T-helper 2 cell treated with Interferon-gamma antibody and Interleukin-4, amounts not matched to agents 100 ng/mL and 5 ng/mL, for 36 hours (primary cell): ENCODE data around the gene SLC35G3. TPM values are rescaled to one million over a fixed set of nuclear protein-coding genes. Genes with fewer than 3 reads are reported as not detected.
"Not testable (repeated sequence)": the region's sequence is repeated elsewhere in the genome, so short reads cannot be mapped to it uniquely, and the experiment has no call there.

Experiments used
- intact Hi-C: fragments of 100-400 bp; cut with micrococcal nuclease; formaldehyde crosslinking; loops from one replicate; pipeline ENCODE4 v1.15.1; 2023
- total RNA-seq: library from RNA; stranded (reverse); gene quantifications from 2 replicates; pipeline ENCODE4 v1.2.3, GENCODE V29; 2022

The SLC35G3 gene
- not detected in 2 replicates for total RNA-seq

DNA sequence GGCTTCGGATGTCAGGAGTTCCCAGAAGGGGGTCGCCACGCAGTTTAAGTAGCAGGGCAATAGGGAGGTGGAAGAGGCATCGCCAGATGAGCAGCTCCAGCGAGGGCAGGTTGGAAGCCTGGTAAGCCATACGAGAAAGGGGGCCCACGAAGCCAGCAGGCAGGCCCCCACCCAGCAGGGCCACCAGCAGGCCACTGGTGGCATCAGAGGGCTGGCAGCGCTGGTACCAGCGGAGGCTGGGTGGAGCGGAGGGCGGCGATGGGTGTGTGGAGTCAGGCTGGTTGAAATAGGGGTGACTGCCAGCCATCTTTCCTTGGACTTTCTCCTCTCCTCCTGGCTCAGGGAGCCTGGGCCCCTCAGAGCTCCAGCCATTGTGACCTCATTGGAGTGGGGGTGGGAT is at the start of gene SLC35G3:
TSS of gene SLC35G3 (minus strand) at position 393 of the 400 bp plus-strand sequence. CDS start at position 307, 86 bp downstream.
- intact Hi-C loops: not testable (repeated sequence)

DNA sequence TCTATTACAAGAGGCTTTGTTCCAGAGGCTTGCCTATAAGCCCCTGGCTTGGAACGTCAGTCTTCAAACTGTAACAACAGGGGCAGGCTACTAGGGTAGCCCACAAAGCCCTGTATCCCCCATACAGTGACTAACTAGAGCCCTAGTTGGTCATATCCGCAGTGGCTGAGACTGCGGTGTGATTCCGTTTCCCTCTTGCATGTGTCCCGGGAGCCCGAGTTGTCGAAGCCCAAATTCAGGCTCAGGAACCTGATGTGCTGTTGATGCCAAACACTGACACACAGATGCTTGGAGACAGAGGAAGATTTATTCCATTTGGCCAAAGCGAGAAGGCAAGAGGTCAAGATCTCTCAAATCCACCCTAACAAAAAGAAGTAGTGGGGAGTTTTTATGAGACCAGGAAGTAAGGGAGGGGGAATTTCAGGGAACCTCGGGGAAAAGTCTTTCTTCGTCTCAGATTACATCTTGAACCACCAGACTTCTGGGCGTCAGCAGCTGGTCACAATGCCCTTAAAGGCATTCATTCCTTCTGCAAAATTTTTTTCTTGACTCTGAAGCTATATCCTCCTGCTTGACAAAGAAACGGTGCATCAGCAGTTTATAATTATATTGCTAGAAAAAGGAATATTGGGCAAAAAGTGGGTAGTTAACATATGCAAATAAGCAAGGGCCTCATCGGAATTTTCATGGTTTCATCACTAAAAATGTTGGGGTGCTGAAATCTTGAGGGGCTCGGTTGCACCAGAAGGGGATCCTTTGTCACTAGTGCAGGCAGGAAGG is 49.6 kb upstream of the SLC35G3 start:
- intact Hi-C loops: loop anchor here (1.0 to 2.0 kb wide), 5 partner anchors 69 to 335 kb away; partner anchors contain the start of genes PEX12, SLFN11, SLFN12 and SLFN12L

DNA sequence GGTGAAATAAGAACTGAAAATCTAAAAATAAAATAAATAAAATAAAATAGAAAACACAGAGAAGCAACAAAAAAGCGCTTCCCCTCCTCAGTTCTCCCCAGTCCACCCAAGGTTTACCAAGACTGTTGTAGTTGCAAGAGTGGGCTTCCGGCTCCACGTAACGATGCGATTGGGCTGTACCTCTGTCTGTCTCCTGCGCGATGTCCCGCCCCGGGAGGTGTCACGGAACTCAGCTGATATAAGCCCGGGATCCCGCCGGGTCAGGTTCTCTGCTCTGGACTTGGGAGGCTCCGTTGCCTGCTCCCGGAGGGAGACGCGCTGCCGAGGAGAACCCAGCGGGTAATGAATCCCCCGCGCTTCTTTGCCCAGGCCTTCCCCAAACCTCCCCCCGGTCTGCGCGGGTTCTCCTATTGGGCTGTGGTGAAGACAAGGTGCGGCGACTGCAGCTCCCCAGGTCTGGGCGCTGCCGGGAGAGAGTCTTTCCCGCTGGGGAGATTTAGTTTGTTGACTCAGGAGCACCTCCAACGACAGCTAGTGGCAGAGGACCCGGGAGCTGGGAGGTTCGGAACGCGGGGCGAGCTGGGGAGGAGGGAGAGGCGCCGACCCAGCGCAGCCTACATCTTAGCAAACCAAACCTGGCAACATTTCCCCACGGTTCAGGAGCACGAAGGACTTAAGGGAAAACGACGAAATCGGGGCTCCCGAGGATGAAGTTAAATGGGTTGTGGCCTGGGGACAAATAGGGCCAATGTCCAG is 48.8 kb upstream of the SLC35G3 start, which contains the start of gene SLFN5:
TSS of gene SLFN5 (plus strand) at position 268 of the 756 bp plus-strand sequence. CDS start 15,619 bp downstream, outside the sequence.
- intact Hi-C loops: loop anchor here (1.0 to 2.0 kb wide), 11 partner anchors 25 to 345 kb away; partner anchors contain the start of genes LIG3, PEX12, SLFN11 and SLFN12

DNA sequence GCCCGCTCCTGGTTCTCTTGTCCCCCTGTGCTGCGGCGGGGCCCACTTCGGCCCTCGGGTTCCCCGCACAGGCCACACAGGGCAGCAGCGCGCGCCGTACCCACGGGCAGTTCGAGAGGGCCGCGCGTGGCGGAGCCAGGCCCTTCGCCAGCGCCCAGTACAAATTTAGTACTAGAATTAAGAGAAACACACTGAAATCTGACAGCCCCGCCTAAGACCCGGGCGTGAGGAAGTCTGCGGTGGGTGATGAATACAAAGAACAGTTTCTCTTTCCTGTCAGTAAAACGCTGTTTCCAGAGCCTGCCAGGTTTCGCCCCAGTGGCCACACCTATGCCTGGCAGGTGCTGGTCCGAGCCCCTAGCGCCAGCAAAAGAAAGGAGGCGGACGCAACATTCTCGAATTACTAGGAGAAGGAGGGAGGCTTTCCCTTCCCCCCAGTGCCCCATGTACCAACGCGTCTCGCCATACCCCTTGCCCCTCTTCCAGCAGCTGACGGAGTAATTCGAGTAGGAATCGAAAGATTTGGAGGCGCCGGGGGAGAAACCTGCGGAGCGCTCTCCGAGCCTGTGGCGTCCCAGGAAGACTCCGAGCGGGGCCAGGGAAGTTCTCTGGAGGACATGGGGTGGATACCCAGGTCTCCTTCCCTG is 48.1 kb upstream of the SLC35G3 start:
- intact Hi-C loops: loop anchor here (1.0 to 2.0 kb wide), 10 partner anchors 24 to 346 kb away; partner anchors contain the start of genes LIG3, PEX12, SLFN11 and SLFN12

DNA sequence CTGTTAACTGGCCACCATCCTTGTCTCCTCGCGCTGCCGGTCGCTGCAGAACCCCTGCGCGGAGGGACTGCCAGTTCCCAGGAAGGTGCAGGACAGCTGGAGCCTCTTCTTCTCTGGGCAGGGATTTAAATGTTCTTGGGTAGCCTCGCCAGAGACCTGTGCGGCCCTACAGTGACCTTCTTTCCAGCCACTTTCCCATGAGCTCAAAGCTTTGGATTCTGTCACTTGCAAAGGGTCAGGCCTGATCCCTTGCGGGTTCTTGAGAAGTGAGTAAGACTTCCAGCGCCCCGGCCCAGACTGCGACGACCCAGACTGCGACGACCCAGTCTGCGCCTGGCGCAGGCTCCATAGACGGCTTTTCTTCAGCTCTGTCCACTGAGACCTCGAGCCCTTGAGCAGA is 47.3 kb upstream of the SLC35G3 start:
- intact Hi-C loops: no loop called here

DNA sequence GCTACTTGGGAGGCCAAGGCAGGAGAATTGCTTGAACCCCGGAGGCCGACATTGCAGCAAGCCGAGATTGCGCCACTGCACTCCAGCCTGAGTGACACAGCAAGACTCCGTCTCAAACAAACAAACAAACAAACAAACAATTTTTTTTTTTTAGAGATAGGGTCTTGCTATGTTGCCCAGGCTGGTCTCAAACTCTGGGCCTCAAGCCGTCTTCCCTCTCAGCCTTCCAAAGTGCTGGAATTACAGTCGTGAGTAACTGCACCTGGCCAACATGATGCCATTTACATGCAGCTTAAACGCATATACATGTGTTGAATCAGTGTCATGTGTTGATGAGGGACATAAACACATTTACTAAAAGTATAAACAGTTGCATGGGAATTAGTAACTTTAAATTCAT is 46.7 kb upstream of the SLC35G3 start:
- intact Hi-C loops: no loop called here

DNA sequence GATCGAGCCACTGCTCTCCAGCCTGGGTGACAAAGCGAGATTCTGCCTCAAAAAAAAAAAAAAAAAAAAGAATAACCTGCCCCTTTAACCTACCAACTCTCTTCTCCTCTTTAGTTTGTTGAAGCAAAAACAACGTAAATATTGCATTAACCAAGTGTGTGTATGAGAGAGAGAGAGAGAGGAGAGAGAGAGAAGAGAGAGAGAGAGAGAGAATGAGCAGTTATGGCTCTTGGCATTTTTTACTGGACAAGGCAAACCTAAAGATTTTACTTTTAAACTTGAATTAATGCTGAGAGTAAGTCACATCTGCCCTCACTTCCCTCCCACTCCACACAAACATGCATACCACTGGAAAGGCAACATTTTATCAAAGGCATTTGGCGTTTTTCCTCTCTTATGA is 45.6 kb upstream of the SLC35G3 start:
- intact Hi-C loops: no loop called here

DNA sequence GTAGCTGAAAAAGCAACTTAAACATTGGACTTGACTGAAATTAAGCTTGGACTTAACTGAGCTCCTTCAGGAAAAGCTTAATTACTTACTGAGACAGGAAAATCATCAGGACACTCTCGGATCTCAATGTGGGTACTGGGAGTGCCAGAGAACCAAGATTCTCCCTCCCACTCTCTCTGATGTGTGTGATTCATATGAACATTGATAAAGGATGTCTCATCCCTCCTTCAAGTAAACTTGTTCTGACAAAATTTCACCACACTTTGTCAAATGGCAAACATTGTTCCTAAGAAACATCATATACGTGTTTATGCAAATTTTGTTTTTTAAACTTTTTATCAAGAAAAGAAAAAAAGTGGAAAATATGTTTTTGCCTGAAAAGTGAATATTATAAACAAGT is 44.6 kb upstream of the SLC35G3 start:
- intact Hi-C loops: no loop called here

DNA sequence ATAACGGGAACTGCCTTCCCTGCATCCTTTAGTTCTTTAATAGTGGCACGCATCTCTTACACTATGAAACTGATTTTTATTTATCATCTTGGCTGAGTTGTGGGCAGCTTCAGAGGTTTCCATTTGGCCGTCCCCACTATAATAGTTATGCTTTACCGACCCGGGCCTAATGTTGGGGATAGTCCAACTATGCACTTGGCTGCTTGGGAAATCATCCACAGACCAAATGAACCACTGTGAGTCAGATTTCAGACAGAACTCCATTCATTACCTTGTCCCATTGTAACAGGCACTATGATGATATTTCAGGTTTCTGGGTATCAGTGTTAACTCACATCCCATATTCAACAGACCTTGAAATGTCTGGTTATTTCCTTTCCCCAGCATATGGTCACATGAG is 42.6 kb upstream of the SLC35G3 start:
- intact Hi-C loops: no loop called here

DNA sequence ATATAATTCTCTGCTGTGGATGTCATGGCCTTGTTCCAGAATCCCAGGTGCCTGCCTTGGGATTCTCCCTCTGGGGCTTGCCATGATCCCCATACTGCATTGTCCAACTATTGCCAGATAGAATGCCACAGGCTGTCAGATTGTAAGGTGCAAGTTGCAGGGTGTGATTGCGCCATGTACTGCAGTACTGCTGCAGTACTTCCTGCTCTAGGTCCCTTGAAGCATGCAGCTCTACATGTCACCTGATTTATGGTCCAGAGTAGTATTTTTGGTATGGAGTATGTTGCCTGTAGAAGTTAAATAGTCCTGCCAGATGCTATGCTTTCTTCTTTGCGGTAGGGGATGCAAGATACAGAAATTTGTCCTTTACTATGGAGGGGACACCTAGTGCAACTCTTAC is 41.7 kb upstream of the SLC35G3 start:
- intact Hi-C loops: no loop called here

DNA sequence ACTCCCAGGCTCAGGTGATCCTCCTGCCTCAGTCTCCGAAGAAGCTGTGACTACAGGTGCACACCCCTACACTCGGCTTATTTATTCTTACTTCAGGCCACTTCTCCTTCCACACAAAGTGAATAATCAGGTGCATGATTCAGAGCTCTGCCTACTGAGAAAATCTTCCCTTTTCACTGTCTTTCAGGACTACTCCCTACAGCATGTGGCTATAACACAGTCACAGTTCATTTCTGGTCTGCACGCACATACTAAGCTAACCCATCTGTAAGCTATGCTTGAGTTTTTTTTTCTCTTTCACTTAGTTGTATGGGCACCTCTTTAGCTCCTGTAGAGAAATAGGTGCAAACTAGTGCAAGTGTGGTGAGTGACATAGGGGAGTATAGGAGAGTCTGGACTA is 41.1 kb upstream of the SLC35G3 start:
- intact Hi-C loops: no loop called here

DNA sequence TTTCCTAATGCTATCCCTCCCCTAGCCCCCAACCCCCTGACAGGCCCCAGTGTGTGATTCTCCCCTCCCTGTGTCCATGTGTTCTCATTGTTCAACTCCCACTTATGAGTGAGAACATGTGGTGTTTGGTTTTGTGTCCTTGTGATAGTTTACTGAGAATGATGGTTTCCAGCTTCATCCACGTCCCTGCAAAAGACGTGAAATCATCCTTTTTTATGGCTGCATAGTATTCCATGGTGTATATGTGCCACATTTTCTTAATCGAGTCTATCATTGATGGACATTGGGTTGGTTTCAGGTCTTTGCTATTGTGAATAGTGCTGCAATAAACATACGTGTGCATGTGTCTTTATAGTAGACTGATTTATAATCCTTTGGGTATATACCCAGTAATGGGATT is 40.1 kb upstream of the SLC35G3 start:
- intact Hi-C loops: not testable (repeated sequence)

DNA sequence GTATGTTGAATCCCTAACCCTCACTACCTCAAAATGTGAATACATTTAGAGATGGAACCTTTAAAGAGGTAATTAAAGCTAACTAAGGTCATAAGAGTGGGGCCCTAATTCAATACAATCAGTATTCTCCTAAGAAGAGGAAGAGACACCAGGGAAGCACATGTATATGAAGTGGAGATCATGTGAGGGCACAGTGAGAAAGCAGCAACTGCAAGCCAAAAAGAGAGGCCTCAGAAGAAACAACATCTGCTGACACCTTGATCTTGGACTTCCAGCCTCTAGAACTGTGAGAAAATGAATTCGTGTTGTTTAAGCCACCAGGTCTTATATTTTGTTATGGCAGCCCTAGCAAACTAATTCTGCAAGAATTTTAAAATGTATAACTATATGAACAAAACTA is 35.4 kb upstream of the SLC35G3 start:
- intact Hi-C loops: no loop called here

DNA sequence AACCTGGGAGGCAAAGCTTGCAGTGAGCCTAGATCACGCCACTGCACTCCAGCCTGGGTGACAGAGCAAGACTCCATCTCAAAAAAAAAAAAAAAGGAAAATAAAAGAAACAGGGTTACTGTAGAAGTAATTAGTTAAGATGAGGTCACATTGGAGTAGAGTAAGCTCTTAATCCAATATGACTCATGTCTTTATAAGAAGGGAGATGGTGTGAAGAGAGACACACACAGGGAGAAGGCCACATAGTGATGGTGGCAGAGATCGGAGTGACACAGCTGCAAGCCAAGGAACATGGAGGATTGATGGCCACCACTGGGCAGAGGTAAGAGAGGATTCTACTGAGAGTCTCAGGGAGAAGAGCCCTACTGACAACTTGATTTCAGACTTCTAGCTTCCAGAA is 33.4 kb upstream of the SLC35G3 start:
- intact Hi-C loops: no loop called here

DNA sequence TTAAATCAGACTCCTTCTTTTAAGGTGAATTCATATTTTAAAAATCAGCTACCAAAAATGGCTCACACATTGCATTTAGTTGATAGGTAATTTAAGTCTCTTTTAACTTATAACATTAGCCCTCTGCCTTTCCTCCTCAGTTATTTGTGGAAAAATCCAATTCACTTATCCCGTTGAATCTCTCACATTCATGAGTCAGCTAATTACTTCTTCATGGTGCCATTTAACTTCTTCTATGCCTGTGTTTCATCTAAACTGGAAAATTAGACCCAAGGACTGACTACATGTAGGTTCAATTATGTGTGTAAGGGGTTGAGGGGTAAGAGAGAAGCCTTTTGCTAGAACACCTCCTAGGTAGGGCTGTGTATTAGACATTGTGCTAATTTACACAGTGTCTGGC is 30.2 kb upstream of the SLC35G3 start:
- intact Hi-C loops: no loop called here

DNA sequence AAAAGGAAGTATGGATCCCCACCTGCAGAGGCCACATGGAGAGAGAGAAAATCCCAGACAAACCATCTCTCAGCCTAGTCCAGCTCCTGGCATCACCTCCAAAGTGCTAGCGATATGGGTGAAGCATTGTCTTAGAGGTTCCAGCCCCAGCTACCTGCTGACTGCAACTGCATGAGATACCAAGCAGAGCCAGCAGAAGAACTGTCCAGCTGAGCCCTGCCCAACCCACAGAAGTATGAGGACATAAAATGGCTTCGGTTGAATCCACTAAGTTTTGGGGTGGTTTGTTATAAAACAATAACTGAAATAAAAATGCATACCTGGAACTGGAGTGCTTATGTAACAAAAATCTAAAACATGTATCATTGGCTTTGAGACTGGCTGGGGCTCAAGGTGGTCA is 28.3 kb upstream of the SLC35G3 start:
- intact Hi-C loops: no loop called here

DNA sequence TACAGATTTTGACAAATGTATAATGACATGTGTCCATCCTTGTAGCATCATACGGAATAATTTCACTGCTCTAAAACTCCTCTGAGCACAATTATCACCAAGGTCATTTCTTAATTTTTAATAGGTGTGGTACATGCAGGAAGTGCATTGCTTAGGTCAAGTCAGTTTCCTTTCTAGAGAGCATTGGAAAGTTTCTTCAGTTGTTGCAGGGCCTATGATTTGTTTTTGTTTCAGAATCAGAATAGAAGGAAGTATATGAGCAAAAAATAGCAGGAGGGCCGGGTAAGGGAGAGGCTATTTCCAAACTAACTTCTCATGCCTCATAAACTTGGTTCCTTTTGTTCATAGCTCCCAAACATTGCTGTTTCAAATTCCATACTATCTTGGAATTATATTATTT is 24.7 kb upstream of the SLC35G3 start:
- intact Hi-C loops: loop anchor here (1.0 kb wide), 1 partner anchor 23 kb away; no protein-coding TSS in a partner anchor

DNA sequence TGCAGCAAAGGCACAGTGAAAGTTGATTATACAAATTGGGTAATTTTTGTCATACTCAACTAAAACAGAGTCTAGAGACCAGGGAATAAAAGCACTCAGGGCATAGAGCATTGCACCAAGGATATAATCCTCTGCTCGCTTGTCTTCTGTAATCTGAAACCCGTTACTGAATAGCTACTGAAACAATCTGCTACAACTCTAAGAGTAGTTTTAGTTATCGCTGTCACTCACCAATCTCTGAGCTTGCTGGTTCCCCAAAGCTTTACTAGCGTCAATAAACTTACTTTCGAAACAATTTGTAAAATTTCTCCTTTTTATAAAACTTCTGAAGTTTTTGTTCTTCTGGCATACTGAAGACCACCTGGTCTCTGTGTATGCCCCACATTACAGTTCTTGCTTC is 22.9 kb upstream of the SLC35G3 start:
- intact Hi-C loops: no loop called here

DNA sequence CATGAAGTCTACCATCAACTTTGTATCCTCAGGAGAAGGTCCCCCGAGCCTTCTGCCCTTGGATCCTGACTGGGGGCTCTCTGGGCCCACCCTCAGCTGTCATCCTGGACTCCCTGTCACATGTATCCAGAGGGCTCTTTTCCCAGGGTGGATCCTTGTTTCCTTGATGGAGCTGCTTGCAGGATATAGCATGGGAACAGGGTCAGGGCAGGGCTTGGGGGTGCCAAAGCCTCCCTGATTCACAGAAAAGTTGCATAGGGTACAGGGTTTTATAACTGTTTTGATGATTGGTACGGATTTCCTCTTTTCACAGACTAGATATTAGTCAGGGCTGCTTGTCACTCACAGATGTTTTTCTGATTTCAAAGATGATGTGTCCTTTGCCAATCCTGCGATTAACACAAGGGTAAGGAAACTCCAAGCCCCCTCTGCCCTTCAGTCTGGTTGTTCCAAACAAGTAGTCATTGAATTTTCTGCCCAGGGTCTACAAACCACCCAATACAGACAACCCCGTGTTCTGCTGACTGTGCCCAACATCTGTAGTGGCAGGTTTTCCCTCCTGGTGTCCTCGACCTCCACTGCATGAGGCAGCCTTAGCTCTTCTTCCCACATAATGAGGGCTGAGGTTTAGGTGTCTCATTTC is 20.6 kb upstream of the SLC35G3 start:
- intact Hi-C loops: loop anchor here (1.0 kb wide), 3 partner anchors 28 to 325 kb away; no protein-coding TSS in a partner anchor

DNA sequence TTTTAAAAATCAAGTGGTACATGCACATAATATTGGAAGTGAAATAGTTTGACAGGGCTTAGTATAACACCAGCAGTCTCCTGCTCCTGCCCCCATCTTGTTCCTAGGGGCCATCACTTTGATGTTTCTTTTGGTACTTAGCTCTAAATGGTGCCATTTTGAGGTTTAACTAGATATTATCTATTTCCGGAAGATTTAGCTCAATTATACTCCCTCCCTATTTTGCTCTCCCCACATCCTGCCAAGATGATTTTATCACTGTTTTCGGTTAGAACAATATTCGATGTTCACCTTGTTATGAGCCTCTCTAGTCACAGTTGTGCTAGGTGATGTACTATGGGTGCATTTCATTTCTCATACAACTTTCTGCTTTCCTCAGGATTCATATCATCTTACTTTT is 20.0 kb upstream of the SLC35G3 start:
- intact Hi-C loops: loop anchor here (1.0 kb wide), 3 partner anchors 28 to 325 kb away; no protein-coding TSS in a partner anchor

DNA sequence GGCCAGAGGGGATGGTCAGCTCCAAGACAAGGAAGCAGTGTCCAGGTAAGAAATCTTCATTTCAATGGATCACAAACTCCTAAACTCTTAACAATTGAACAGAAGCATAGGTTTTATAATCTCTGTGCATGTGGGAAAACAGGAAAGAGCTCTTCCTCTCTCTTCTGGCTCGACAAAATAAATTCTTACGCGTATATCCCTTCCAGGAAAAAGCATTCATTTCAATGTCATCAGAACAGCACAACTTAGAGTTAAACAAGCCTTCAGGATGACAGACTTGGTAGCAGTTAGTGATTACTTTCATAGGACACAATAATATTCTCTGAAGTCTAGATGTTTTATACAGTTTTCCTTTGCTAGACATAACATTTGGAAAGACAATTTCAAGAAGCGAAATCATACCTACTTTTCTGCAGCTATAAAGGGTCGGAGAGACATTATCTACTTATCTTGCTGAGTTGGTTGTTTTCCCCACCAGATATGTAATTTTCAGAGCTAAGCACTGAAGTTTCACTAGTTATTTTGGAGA is 19.3 kb upstream of the SLC35G3 start:
- intact Hi-C loops: no loop called here
